NCI-H1105 (cell line): Measurements from ENCODE around the gene TMEM258.
A peak's percentile ranks its signal among the peaks of the same experiment; 100 is the strongest.

Source experiments
- DNase-seq: peaks from one replicate; lab custom pipeline; 2025; lab: John Stamatoyannopoulos, UW

TMEM258 gene

DNA sequence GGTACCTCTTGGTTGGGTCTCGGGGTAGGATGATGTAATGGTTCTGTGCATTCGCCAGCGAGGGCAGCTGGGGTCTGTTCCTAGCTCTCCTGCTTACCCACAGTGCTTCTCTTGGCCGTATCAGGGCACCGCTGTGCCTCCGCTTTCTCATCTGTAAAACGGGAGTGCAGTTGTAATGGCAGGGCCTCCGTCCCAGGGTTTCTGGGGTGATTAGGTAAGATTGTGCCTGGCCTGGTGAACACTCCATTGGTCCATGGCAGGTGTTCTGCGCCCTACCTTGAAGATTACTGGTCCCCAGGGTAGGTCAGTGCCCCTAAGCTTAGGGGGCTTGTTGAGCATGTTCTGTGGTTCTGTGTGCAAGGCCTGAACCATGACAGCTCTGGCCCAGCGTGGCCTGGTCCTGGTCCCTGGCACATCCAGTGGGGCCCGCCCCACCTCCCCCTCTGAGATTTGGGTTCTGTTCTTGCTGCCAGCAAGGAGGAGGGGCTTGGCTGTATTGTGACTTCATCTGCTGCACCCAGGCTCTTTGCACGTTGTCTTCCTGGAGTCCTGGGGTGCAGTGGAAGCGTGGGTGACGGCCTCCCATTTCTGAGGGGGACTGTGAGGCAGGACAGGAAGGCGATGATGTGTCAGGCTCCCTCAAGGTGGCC lies 35.1 kb downstream of the TMEM258 start:
- DNase-seq: no peak

DNA sequence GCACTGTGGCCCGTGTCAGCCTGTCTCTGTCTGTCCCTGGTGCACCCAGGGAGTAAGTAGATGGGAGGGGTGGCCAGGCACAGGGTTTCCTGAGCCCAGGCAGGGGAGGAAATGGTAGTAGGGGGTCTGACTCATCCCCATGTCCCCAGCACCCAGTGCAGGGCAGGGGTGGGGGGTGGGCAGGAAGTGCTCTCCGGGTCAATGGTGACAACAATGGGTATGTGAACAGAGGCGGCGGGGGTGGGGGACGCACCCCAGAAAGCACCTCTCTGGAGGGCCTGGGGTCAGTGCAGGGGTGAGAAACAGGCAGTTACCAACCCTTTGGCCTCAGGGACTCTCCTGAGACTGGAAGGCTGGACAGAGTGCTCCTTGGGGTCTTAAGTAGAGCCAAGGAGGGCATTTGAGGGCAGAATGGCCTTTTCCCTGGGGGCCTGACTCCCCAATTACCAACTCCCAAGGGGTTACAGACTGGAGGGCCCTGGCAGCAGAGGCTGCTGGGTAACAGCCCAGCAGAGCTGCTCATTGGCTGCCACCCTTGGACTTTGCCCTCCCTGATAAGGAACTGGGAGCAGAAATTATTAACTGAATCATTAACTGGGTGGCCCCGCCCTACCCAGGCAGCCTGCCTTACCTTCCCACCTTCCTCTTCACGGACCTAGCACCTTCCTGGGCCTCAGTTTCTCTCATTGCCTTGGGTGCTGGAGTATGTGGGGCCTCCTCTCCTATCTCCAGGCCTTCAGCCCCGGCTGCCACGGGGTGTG lies 35.8 kb downstream of the TMEM258 start:
- no peak for DNase-seq

DNA sequence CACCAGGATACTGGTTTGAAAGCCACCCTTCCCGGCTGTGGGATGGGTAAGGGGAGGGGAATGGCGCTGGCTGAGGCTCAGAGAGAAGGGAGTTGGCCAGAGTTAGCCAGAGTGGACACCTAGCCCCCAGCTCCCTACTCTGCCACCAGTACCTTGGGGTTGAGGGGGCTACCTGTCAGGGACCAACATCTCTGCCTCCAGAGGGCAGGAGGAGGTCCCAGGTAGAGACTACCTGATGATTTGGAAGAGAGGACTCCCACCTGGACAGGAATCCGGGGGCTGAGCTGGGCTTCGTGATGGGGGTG lies 36.3 kb downstream of the TMEM258 start:
- no peak for DNase-seq

DNA sequence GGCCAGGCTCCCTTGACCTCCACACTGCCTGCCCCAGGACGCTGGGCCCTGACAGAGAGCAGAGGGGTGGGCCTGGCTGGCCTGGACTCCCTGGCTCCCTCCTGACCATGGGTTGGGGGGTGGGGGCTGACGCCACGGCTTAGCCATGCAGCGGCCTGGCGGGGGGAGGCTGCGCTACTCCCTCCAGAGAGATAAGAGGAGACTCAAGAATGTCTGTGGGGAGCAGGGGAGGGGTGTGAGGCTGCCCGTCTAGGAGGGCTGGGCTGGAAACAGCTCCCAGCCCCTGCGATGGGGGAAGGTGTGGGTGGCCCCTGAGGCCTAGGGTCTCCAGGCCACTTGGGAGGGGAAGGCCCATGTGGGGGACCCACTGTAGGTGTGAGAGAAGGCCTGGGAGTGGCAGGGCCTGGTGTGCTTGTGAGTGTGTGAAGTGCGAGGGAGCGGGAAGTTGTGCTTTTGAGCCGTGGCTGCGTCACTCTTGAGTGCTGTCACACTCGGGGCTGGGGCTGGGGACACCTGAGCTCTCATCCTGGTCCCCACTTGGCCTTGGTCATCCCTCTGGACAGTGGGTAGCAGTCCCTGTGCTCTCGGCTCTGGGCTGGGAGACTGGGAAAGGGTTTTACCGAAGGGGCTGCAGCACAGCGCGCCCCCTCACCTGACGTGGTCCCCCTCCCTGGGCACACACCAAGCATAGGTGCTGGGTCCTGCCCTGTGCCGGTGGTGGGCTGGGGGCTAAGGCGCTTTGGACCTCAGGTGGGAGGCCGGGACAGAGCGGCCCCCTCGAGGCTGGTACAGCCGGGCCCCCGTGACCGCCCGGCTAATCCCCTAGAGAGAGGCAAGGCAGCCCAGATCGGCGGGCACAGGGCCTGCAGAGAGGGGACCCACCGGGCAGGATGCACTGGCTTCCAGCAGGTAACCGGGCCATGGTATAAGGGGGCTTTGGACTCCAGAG lies 37.6 kb downstream of the TMEM258 start:
- no peak for DNase-seq

DNA sequence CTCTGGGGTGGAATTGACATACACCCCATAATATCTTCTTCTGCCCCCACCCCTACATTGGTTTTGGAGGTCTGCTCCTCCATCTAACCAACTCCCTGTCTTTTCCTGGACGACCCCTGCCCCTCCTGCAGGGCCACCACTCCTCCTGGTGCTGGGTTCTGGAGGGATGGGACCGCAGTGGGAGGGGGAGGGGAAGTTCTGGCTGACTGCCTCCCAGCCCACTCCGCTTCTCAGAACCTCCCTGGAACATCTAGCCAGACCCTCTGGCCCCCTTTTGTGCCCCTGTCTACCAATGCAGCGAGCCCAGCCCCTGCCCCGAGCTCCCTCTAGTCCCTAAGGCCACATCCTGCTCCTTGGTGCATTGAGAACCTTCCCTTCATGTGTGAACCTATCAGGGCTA lies 38.7 kb downstream of the TMEM258 start:
- no peak for DNase-seq

DNA sequence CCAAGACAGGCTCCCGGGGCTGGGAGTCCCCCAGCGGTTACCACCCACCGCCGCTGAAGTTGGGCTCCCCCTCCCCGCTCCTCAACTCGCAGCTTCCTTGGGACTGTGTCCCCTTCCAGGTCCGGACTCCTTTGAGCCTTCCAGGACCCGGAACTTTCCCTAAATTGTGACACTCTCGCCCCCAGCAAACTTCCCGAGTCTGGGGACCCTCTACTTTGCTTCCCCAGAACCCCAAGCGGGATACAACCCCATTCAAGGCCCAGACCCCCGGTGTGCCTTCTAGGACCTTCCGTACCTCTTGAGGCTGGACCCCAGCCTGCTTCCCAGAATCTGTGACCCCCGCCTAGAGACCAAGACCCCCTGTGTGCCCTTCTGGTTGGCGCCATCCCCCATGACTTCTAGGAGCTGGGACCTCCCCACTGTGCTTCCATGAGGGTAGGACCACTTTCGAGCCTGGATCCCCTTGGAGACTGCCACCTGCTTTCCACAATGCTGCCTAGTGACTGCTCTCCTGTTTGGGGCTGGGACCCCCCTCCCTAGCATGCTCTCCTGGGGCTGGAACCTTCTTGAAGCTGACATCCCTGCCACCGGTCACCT lies 39.4 kb downstream of the TMEM258 start:
- DNase-seq: no peak

DNA sequence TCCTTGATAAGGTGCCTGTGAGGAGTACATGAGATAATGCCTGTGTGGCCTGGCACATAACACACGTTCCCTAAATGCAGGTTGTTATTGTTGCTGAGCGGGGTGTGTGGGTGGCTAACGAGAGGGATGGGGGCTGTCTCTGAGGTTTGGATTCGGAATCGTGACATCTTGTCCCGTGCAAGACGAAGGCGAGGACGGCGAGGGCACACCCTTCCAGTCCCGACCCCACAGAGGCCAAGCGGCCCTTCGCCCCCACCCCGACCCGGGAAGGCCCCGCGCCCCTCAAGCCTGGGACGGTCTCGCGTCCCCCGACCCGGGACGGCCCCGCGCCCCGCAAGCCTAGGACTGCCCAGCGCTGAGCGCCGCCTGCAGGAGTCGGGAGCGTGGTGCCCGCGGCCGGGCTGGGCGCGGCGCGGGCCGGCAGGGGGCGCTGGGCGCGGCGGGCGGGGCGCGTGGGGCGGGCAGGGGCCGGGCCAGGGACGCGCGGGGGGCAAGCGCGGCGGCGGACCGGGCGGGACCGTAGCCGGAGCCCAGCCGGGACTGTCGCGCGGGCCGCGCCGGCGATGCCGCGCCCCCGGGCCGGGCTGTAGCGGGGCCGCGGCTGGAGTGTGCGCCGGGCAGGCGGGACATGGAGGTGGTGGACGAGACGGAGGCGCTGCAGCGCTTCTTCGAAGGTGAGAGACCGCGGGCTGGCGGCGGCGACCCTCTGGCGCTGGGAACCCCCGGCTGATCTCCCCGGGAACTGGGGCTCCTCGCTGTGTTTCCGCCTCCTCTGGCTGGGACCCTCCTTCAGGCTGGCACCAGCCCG lies 40.1 kb downstream of the TMEM258 start, which contains the start of gene MYRF:
MYRF (plus strand) TSS at position 520 of the 808 bp plus-strand sequence; CDS start at position 629, 109 bp downstream.
- peak; percentile 16 for DNase-seq

DNA sequence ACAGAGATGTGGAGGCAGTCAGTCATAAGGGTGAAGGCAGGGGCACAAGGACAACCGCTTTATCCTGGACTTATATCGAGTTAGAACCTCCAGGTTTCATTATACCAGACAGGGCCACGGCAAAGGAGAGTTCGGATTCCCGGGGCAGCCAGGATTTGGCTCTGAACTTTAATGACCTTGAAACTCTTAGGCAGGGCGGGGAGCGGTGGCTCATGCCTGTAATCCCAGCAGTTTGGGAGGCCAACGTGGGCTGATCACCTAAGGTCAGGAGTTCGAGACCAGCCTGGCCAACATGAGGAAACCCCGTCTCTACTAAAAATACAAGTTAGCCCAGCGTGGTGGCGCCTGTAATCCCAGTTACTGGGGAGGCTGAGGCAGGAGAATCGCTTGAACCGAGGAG lies 41.0 kb downstream of the TMEM258 start:
- DNase-seq: no peak

DNA sequence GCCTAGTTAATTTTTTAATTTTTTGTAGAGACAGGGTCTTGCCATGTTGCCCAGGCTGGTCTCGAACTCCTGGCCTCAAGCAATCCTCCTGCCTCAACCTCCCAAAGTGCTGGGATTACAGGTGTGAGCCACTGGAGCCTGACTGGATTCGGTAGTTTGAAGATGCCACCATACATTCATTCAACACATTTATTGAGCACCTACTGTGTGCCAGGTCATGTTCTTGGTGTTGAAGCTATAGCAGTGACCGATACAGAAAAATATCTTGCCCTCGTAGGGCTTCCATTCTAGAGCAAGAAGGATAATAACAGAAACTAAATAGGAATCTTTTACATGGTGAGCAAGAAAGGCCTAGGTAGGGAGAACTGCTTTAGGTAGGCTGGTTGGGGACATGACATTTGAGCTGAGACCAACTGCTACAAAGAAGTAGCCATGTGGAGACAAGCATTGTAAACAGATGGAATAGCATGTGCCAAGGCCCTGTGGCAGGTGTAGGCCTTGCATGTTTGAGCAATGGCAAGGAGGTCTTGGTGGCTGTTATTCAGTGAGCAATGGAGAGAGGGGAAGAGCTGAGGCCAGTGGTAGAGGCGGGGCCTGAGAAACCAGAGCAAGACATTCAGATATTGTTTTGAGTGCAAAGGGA lies 41.6 kb downstream of the TMEM258 start:
- no peak for DNase-seq

DNA sequence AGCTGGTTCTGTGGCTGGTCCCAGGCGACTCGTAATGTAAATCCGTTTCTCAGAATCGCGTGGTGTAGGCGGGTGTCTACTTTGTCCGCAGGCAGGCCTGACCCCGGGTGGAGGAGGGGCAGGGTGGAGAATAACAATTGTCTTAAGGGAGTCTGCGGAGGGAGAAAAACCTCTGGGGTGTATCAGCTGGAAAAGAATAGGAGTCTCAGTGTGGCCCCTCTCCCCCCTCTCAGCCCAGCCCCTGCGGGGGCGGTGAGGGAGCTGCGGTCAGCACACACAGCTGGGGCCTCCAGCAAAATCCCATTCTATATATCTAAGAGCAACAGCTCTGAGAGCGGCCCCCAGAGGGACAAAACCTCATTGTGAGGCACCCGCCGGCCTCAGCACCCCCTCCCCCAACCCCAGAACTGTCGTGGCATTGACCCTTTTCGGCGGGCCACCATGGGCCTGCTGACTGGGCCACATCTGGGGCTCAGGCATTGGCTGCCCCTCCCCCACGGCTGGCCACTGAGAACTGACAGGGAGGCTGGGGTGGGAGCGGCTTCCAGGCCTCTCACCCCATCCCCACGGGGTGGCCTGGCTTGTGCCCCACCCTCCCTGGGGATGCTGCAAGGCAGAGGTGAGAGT lies 42.7 kb downstream of the TMEM258 start:
- no peak for DNase-seq

DNA sequence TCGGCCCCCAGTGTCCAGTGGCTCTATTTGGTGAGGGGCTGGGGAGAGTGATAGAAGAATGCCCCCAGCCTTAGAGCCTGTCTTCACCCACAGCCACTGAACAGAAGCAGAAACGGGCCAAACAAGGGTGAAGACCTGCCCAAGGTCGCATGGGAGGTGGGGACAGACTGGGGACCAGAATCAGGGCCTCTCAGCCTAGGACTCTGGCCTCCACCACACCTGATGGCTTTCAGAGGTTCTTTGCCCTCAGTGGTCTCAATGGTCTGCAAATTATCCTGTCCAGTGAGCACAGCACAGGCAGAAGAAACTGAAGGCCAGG lies 44.5 kb downstream of the TMEM258 start:
- DNase-seq: no peak

DNA sequence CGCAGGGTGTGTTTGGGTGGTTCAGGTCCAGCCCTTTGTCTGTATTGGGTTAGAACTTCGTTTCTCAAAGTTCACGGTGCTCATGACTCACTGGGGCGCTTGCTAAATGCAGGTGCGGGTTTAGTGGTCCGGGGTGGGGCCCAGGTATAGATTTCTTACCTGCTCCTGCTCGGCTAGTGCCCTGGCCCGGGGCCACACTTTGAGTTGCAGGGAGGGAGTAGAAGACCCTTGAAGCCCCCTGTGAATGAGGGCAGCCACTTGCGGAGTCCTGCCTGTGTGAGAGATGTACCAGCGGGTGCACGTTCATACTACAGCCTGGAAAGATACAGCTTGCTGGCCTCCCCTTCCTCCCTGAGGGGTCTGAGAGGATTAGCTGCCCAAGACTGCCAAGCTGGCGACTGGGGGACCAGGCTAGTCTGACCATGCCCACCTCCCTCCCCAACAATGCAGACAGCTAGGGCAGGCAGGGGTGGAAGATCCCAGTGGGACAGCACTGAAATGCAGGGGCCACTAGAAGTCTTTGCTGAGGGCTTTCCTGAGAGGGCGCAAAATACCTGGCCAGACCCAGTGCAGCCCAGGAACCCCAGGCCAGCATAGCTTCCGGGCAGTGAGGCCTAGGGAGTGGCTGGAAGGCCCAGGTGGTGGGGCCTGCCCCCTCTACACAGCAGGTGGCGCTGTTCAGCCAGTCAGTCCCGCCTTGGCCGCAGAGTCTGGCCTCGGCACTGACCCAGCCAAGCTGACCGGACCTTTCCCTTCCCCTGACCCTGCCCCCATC lies 45.0 kb downstream of the TMEM258 start:
- no peak for DNase-seq

DNA sequence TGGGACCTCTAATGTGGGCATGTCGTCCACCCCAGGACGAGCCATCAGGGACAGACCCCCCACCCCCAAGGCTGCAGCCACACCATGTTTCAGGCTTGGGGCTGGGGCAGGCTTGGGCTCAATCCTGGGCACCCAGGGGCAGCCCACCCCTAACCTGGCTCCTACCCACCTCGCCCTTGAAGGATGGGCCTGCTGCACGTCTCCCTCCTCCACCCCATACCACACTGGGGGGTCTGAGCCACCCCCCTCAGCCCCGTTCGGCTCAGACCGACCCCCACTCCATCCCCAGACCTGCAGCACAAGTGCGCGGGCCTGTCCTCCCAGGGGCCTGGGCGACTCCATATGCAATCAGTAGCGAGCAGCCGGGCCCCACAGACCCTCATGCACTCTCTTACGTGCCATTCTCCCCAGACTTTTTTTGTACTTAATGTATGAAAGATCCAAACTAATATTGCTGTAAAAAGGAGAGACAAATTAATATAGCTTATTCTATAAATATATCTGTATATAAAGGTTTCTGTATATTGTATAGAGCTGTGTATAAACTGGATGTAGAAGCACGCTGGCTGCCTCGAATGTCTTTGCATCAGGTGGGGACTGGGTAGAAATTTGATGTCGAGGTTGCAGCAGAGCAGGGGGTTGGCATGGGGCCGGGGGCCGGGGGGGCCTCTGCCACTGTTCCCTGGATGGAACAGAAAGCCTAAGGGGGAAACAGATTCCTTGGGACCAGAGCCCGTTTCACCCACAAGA lies 45.8 kb downstream of the TMEM258 start:
- no peak for DNase-seq

DNA sequence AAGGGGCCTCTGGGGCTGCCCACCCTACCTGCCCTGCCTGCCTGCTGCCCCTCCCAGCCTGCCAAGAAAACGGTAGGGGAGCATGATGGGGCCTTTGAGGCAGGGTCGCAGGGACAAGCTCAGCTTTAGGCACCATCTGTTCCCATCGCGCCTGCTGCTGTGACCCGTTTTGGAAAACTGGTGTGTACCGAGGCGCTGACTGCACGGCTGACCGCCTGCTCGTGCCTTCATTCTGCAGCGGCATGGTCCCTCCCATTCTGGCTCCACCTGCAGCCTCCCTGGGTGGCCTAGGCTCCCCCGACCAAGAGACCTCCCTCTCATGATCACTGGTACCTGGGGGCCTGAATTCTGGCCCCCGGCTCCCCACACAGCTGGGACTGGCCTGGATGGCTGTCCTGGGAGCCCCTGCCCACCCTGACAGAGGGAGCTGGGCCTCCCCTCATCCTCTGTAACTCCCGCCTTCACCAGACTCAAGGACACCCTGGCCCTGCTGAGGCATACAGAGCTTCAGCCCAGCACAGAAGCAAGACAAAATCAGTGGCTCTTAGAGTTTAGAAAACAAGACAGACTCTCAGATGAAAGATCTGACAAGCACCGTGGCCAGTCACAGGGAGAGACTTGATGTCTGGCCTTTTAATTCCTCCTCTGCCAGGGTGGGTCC lies 46.5 kb downstream of the TMEM258 start:
- no peak for DNase-seq

DNA sequence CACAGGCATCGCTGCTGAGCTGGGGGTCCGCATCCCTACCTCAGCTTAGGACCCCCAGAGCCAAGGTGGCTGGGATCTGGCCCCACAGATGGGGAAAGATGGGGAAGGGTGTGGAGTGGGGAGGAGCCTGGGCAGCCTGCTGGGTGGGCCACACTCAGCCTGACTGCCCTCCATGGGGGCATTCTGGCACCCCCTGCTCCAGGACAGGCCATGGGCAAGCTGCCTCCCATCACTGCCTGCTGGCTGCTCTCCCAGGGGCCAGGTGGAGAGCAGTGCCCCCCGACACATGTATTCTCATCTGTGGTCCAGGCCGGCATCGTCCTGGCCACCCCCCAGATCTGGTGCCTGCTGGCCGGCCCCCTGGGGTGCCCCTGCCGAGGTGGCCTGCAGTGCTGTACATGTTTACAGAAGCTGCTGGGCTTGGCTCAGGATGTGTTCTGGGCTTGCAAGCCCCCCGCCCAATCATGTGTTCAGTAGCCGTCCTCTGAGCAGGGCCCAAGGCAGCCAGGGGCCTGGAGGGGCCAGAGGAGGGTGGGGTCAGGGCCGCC lies 47.7 kb downstream of the TMEM258 start:
- DNase-seq: no peak

DNA sequence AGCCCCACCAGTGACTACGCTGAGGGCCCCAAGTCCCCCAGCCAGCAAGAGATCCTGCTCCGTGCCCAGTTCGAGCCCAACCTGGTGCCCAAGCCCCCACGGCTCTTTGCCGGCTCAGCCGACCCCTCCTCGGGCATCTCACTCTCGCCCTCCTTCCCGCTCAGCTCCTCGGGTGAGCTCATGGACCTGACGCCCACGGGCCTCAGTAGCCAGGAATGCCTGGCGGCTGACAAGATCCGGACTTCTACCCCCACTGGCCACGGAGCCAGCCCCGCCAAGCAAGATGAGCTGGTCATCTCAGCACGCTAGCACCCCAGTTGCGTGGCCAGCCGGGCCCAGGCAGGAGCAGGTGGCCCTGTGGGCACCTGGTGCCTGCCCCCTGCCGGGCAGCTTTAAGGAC lies 48.2 kb downstream of the TMEM258 start:
- DNase-seq: no peak

DNA sequence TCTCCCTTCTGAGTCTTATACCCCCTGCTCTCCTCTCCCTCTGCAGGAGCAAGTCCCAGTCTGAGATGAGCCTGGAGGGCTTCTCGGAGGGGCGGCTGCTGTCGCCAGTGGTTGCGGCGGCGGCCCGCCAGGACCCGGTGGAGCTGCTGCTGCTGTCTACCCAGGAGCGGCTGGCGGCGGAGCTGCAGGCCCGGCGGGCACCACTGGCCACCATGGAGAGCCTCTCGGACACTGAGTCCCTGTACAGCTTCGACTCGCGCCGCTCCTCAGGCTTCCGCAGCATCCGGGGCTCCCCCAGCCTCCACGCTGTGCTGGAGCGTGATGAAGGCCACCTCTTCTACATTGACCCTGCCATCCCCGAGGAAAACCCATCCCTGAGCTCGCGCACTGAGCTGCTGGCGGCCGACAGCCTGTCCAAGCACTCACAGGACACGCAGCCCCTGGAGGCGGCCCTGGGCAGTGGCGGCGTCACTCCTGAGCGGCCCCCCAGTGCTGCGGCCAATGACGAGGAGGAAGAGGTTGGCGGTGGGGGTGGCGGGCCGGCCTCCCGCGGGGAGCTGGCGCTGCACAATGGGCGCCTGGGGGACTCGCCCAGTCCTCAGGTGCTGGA lies 48.8 kb downstream of the TMEM258 start:
- no peak for DNase-seq

DNA sequence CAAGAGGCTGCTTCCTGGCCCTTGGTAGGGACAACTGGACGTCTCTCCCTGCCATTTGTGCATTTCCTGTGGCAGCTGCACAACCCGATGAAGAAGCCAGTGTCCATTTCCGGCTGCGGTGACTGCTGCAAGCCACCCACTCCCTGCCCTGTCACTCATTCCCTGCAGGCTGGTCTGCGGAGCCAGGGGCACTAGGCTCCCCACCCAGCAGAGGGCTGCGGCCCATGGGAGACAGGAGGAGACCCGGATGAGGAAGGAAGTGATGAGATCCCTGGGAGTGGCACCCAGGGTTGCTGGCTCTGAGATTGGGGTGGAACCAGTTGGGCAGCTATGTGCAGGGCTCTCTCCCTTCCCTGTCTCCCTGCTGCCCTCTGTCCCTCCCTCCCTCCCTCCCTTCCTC lies 50.0 kb downstream of the TMEM258 start:
- DNase-seq: no peak
